Inferior parietal cortex (tissue), 1 donor: ENCODE measurements around the gene COQ6.
"Not testable (repeated sequence)": the region's sequence is repeated elsewhere in the genome, so short reads cannot be mapped to it uniquely, and the experiment has no call there.

ENCODE experiments used
- DNase-seq: peaks from one replicate; pipeline ENCODE4 v3.0.0-alpha.2; 2016; ENCODE audit errors: extremely low spot score

The COQ6 gene

DNA sequence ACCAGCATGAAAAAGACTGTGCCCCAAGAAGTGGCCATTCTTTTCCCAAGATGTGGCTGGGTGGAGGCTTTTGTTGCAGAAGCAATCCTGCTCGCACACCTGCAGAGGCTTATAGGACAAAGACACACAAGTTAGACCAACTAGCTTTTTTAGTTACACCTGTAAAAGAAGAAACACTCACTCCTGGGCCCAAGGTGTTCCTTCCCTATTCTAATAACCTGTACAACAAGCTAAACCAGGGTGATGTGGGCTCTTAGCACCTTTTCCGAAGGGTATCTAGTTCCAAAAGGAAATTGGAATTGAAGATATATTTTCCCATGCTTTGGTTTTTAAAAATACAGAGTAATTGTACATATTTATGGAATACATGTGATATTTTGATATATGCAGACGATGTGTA, 38.0 kb downstream of the COQ6 start:
- DNase-seq: no peak

- DNase-seq: not testable (repeated sequence)
Observed at GRCh38 chr14:73988656-73989055, 38.6 kb downstream of the COQ6 start.

GRCh38 chr14:73991092-73991491, 41.0 kb downstream of the COQ6 start:
- no peak for DNase-seq

DNA sequence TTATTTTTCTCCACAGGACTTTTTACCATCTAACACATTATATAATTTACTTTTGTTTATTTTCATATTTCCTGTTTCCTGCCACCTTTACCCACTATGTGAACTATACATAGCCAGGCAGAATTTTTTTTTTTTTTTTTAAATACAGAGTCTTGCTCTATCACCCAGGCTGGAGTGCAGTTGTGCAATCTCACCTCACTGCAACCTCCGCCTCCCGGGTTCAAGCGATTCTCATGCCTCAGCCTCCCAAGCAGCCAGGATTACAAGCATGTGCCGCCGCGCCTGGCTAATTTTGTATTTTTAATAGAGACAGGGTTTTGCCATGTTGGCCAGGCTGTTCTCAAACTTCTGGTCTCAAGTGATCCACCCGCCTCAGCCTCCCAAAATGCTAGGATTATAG, 44.8 kb downstream of the COQ6 start:
- not testable (repeated sequence) for DNase-seq

- DNase-seq: no peak
Observed at GRCh38 chr14:73995977-73996378, 45.9 kb downstream of the COQ6 start.

GRCh38 chr14:73996731-73997107, 46.6 kb downstream of the COQ6 start:
- DNase-seq: no peak

DNA sequence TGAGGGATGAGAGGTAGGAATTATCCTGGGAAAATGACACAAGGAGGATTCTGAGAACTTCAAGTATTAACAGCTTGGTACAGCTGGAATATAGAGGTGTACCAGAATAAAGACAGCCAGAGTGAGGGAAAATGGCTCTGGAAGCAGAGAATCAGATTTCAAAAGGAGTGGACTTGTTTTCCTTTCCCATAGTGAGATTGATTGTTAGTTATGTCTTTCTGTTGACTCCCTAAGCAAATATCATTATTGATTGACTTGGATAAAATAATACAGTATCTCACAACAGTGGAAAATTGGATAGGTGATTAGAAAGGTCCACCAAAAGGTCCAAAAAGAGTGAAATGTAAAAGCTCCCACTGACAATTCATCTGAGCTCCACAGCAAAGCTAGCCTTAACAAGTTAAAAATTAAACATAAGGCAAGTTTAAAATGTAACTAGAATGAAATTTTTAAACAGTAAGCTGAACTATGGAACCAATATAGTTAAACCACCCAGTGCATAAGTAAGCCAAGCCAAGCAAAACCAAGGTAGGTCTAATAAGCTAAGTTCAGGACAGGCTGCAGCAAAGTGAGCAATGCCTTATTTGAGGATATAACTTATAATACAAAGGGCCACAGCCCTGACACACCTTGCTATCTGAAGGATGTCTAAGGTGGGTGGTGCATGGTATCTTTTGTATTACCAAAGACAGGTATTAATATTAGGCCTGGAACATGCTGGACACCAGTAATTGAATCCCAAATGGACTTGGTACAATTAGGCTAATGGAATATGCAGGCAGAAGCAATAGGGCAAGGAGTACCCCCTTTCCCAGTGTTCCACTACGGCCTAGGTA, 47.2 kb downstream of the COQ6 start:
- DNase-seq: no peak

- no peak for DNase-seq
Observed at GRCh38 chr14:73997944-73998447, 47.9 kb downstream of the COQ6 start.

DNA sequence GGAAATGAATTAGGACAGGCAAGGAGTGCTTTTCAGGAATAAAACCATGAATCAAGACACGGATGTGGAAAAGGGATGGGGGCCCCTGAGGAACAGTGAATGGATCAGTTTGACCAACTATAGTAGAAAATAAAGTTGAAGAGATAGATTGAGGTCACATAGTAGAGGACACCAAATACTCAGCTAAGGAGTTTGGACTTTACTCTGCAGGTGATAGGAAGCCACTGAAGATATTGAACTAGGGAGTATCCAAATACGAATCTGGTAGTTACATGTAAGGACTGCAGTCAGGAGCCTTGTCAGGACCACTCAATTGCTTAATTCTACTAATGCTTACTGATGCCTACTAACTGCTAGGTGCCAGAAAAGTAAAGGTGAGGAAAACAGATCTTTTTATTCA, 48.6 kb downstream of the COQ6 start:
- DNase-seq: no peak

- DNase-seq: not testable (repeated sequence)
Observed at GRCh38 chr14:74005664-74006063, 55.6 kb downstream of the COQ6 start.

- DNase-seq: no peak
Observed at GRCh38 chr14:74008843-74009499, 58.9 kb downstream of the COQ6 start.
